NT2/D1 (cell line): Measurements from ENCODE around the gene TBXAS1.

Source experiments
- DNase-seq: peaks from one replicate; pipeline ENCODE4 v3.0.0-alpha.2; 2011; ENCODE audit warnings: low read depth, low spot score
- H3K27me3 ChIP-seq: 2 replicates; pipeline ENCODE4 v1.6.0; 2011; ENCODE audit warnings: mild to moderate bottlenecking; ENCODE audit not compliant: insufficient read length, insufficient read depth
- H3K36me3 ChIP-seq: 2 replicates; pipeline ENCODE4 v1.6.1; 2011; ENCODE audit warnings: mild to moderate bottlenecking, low read length, mixed read lengths; ENCODE audit not compliant: insufficient read depth, insufficient read length
- H3K4me1 ChIP-seq: 2 replicates; pipeline ENCODE4 v1.5.1; 2011; ENCODE audit not compliant: insufficient read depth, insufficient read length
- H3K4me3 ChIP-seq: 2 replicates; pipeline ENCODE4 v1.5.1; 2011; ENCODE audit warnings: low read depth; ENCODE audit not compliant: insufficient read length
- H3K9ac ChIP-seq: 2 replicates; pipeline ENCODE4 v1.6.0; 2011; ENCODE audit warnings: low read depth; ENCODE audit not compliant: insufficient read length
- H3K9me3 ChIP-seq: 2 replicates; pipeline ENCODE4 v1.5.1; 2011; ENCODE audit warnings: mild to moderate bottlenecking, low read length; ENCODE audit not compliant: insufficient read depth
- SUZ12 ChIP-seq: IDR thresholded peaks from 2 replicates; pipeline ENCODE4 v1.6.1; 2011; ENCODE audit not compliant: insufficient read length, insufficient read depth; ENCODE audit errors: extremely low read depth
- YY1 ChIP-seq: IDR thresholded peaks from 2 replicates; pipeline ENCODE4 v1.6.1; 2011; ENCODE audit not compliant: insufficient read length, insufficient read depth
- ZNF274 ChIP-seq: IDR thresholded peaks from 2 replicates; pipeline ENCODE4 v1.6.1; 2011; ENCODE audit warnings: mild to moderate bottlenecking, low read depth, low read length

TBXAS1 gene

GRCh38 chr7:139974179-139974811 is 145.2 kb downstream of the TBXAS1 start:
- Histone ChIP-seq H3K36me3 (no peaks in the 10 kb centered on the region), H3K9me3 (no peaks in the 10 kb centered on the region), H3K9ac (no peak overlapping the region), H3K4me3 (no peak overlapping the region), H3K27me3 (no peaks in the 10 kb centered on the region), H3K4me1 (peaks cover 5% of the 10 kb centered on the region)
- TF ChIP-seq ZNF274 (no peak), YY1 (no peak), SUZ12 (no peak)
- DNase-seq: no peak

GRCh38 chr7:139976055-139976837 is 147.2 kb downstream of the TBXAS1 start:
- no peak overlapping the region for H3K4me3 ChIP-seq
- H3K36me3 ChIP-seq: no peaks in the 10 kb centered on the region
- no peak for DNase-seq
- peaks cover 5% of the 10 kb centered on the region for H3K4me1 ChIP-seq
- no peak for TF ChIP-seq YY1
- no peak for TF ChIP-seq SUZ12
- TF ChIP-seq ZNF274: no peak
- no peaks in the 10 kb centered on the region for H3K9me3 ChIP-seq
- H3K27me3 ChIP-seq: no peaks in the 10 kb centered on the region
- H3K9ac ChIP-seq: no peak overlapping the region

DNA sequence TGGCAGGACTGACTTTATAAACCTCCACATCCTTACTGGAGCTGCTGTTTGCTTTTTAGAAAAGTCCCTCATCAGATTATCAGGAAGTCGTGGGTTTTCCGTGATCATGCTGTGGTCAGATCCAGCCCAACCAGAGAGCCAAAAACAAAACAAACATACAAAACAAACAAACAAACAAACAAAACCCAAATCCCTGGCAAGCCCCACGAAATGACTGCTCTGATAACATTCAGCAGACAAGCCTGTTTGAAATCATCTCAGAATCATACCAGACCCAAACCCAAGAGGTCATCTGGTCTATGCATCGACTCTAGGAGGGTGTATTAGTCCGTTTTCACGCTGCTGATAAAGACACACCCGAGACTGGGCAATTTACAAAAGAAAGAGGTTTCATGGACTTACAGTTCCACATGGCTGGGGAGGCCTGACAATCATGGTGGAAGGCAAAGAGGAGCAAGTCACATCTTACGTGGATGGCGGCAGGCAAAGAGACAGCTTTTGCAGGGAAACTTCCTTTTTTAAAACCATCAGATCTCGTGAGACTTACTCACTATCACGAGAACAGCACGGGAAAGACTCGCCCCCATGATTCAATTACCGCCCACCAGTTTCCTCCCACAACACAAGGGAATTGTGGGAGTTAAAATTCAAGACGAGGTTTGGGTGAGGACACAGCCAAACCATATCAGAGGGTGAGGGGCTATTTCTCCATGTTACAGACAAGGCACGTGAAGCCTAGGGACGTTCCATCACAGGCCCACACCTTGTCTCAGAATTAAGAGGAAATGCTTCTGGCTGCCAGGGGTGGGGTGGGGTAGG is 148.0 kb downstream of the TBXAS1 start:
- Histone ChIP-seq H3K4me3 (no peak overlapping the region), H3K9me3 (no peaks in the 10 kb centered on the region), H3K4me1 (peaks cover 5% of the 10 kb centered on the region), H3K36me3 (no peaks in the 10 kb centered on the region), H3K27me3 (no peaks in the 10 kb centered on the region), H3K9ac (no peak overlapping the region)
- TF ChIP-seq SUZ12 (no peak), YY1 (no peak), ZNF274 (no peak)
- no peak for DNase-seq

GRCh38 chr7:139981511-139981895 is 152.4 kb downstream of the TBXAS1 start:
- Histone ChIP-seq H3K4me3 (no peak overlapping the region), H3K9me3 (no peaks in the 10 kb centered on the region), H3K27me3 (no peaks in the 10 kb centered on the region), H3K36me3 (no peaks in the 10 kb centered on the region), H3K4me1 (no peaks in the 10 kb centered on the region), H3K9ac (no peak overlapping the region)
- no peak for TF ChIP-seq YY1
- TF ChIP-seq ZNF274: no peak
- TF ChIP-seq SUZ12: no peak
- DNase-seq: no peak

DNA sequence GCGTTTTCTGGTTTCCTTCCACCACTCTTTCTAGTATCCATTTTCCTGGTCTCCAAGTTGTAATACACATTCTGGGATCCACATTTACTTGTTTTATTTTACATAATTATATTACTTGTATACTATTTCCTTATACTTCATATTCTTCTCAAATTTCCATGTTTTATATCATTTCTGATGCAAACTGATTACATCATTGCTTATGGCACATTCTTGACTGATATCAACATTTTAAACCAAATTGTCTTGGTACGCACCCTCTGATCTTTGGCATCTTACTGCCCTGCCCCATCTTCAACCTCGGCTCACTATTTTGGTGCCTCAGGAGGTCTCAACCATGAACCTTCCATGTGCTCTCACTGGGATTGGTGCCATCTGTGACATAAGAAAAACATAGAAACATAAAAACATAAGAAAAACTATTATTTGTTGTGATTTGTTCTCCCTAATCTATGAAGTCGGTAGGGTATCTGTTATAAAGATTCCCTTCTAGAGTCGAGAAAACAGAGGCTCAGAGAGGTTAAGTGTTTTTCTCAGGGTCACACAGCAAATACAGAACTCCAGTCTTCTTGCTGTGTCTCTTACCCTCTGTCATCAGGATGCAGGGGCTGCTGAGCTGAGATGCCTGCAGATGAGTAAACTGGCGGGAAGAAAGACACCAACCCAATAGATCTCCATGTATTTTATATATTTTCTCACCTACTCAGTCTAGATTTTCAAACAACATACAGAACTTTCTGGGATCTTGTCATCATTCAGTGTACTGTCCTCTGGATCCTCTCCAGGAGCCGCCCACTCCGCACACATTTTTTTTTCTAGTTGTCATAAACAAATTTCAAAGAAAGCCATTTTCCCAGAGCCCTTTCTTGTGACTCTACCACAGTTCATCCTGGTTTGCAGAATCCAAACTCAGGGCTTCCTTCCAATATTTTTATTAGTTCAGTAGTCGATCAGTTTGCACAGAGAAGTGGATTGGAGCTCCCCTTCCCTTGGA is 154.2 kb downstream of the TBXAS1 start:
- H3K36me3 ChIP-seq: no peaks in the 10 kb centered on the region
- no peaks in the 10 kb centered on the region for H3K27me3 ChIP-seq
- H3K4me1 ChIP-seq: no peaks in the 10 kb centered on the region
- no peak for DNase-seq
- no peak overlapping the region for H3K9ac ChIP-seq
- H3K9me3 ChIP-seq: no peaks in the 10 kb centered on the region
- no peak overlapping the region for H3K4me3 ChIP-seq
- TF ChIP-seq SUZ12 (no peak), YY1 (no peak), ZNF274 (no peak)

DNA sequence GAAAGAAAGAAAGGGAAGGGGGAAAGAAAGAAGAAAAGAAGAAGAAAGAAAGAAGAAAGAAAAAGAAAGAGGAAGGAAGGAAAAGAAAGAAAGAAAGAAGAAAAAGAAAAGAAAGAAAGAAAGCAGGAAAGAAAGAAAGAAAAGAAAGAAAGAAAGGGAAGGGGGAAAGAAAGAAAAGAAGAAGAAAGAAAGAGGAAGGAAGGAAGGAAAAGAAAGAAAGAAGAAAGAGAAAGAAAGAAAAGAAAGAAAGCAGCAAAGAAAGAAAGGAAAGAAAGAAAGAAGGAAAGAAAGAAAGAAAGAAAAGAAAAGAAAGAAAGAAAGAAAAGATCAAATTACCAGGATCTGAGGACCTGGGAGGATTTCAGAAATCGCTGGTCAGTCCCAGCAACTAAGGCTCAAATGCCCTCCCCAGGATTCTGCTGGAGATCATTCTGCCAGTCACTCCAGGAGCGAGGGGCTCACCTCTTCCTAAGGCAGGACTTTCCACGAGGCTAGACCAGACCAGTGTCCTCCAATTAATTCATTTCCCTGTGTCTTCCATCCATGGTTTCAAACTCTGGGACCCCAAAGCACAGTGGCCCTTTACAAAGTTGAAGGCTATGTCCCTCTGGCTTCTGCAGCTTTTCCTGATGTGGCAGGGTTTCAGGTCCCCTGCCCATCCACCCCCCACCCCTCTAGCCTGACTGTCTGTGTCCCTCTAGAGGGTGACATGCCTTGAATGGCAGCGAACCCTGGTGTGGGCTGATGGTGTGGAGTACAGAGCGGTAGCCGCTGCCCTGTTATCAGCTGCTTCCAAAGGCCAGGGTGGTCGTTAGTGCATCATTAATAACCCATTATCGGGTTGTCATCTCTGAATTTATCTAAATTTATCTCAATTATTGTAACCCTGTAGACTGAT is 155.8 kb downstream of the TBXAS1 start:
- Histone ChIP-seq H3K36me3 (no peaks in the 10 kb centered on the region), H3K4me1 (no peaks in the 10 kb centered on the region), H3K9ac (no peak overlapping the region), H3K4me3 (no peak overlapping the region), H3K9me3 (no peaks in the 10 kb centered on the region), H3K27me3 (no peaks in the 10 kb centered on the region)
- DNase-seq: no peak
- TF ChIP-seq SUZ12: no peak
- no peak for TF ChIP-seq YY1
- TF ChIP-seq ZNF274: no peak
